HCT116 (cell line): ENCODE results near the gene TCF7L2. TPM values are rescaled to one million over a fixed set of nuclear protein-coding genes. Genes with fewer than 3 reads are reported as not detected.

Experiments
- ATAC-seq: fragments of 200-7000 bp; cut with Tn5 transposase; 2 replicates; pipeline ENCODE4 v1.9.1; 2020; ENCODE audit warnings: mild to moderate bottlenecking, moderate library complexity
- BruUV-seq: library from RNA; stranded (reverse); fragments of 400-500 nt; replicated peaks from 2 replicates; lab custom pipeline; 2021; lab: Mats Ljungman, UMichigan
- CTCF ChIA-PET: fragments of 300-600 bp; sonication (Branson Sonifier 250); formaldehyde crosslinking; loops from one replicate; lab custom pipeline; 2021; ENCODE audit warnings: antibody characterized with exemption; lab: Charles Lee
- POLR2A ChIA-PET: fragments of 300-600, 350-600 bp; sonication (Branson Sonifier 250); formaldehyde crosslinking; loops from one replicate; lab custom pipeline; 2021; ENCODE audit warnings: antibody characterized with exemption; lab: Charles Lee
- RAD21 ChIA-PET, 2 experiments: fragments of 300-600 bp; sonication (Branson Sonifier 250); formaldehyde crosslinking; loops; one replicate each; lab custom pipeline; 2023; ENCODE audit warnings: low total read pairs in 2 of 2; ENCODE audit not compliant: uncharacterized antibody in 2 of 2, unreplicated experiment in 2 of 2, low non-redundant PET in 1 of 2; lab: Charles Lee
- DNase-seq: peaks from one replicate; pipeline ENCODE4 v3.0.0-alpha.2; 2010; ENCODE audit warnings: low read depth, low spot score
- H2AFZ ChIP-seq: fragments of 200-600 bp; shearing (Covaris generic), sonication (generic); 2 replicates; pipeline ENCODE4 v1.6.1; 2017; ENCODE audit warnings: low read depth, mixed run types, mixed read lengths, antibody characterized with exemption, low read length; ENCODE audit not compliant: poor library complexity, severe bottlenecking
- H3K27ac ChIP-seq: 2 replicates; pipeline ENCODE4 v1.5.1; 2012; ENCODE audit warnings: low read depth, low read length
- H3K27me3 ChIP-seq: fragments of 200-600 bp; sonication (generic); 2 replicates; pipeline ENCODE4 v1.6.1; 2016; ENCODE audit warnings: mixed run types, low read length, mixed read lengths; ENCODE audit not compliant: insufficient read depth
- H3K36me3 ChIP-seq, 2 experiments: fragments of 200-500 bp in 1 of 2; fragments of 200-600 bp in 1 of 2; sonication (Bioruptor generic) in 1 of 2; sonication (generic) in 1 of 2; 2 replicates each; pipeline versions ENCODE4 v1.5.1 to v1.6.1; 2014 to 2016; ENCODE audit warnings: low read length in 2 of 2, inconsistent platforms in 1 of 2, mixed read lengths in 1 of 2, mixed run types in 1 of 2; ENCODE audit not compliant: insufficient read depth in 2 of 2, control insufficient read depth in 1 of 2
- H3K4me1 ChIP-seq, 2 experiments: fragments of 200-600 bp in 1 of 2; sonication (generic) in 1 of 2; 2 replicates each; pipeline versions ENCODE4 v1.5.1 to v1.6.1; 2012 to 2017; ENCODE audit warnings: low read length in 2 of 2, inconsistent platforms in 1 of 2, mild to moderate bottlenecking in 1 of 2, mixed read lengths in 1 of 2, mixed run types in 1 of 2, moderate library complexity in 1 of 2; ENCODE audit not compliant: insufficient read depth in 2 of 2, control insufficient read depth in 1 of 2
- H3K4me2 ChIP-seq: fragments of 200-600 bp; sonication (generic); 2 replicates; pipeline ENCODE4 v1.6.1; 2017; ENCODE audit warnings: mixed run types, low read length, mixed read lengths
- H3K4me3 ChIP-seq, 2 experiments: fragments of 200-600 bp in 1 of 2; sonication (generic) in 1 of 2; replicated peaks in 1 of 2; 2 replicates each; pipeline ENCODE4 v1.5.1; 2011 to 2016; ENCODE audit warnings: low read length in 2 of 2, control low read depth in 1 of 2, low read depth in 1 of 2, mild to moderate bottlenecking in 1 of 2, mixed read lengths in 1 of 2, mixed run types in 1 of 2
- H3K79me2 ChIP-seq: fragments of 200-600 bp; sonication (generic); 2 replicates; pipeline ENCODE4 v1.6.1; 2017; ENCODE audit warnings: mild to moderate bottlenecking, mixed run types, low read length, moderate library complexity, mixed read lengths; ENCODE audit not compliant: insufficient read depth
- H3K9ac ChIP-seq: fragments of 200-600 bp; sonication (generic); 2 replicates; pipeline ENCODE4 v1.6.1; 2016; ENCODE audit warnings: low read length, mixed read lengths
- H3K9me2 ChIP-seq: fragments of 200-600 bp; sonication (generic), shearing (Covaris generic); 2 replicates; pipeline ENCODE4 v1.6.1; 2017; ENCODE audit warnings: mixed run types, mild to moderate bottlenecking, moderate library complexity; ENCODE audit not compliant: insufficient read depth
- H3K9me3 ChIP-seq, 2 experiments: fragments of 200-500 bp in 1 of 2; fragments of 200-600 bp in 1 of 2; sonication (Bioruptor generic) in 1 of 2; sonication (generic) in 1 of 2; 2 replicates each; pipeline ENCODE4 v1.6.1; 2014 to 2017; ENCODE audit warnings: low read length in 2 of 2, mixed read lengths in 2 of 2, inconsistent platforms in 1 of 2, low read depth in 1 of 2, mild to moderate bottlenecking in 1 of 2, mixed run types in 1 of 2, moderate library complexity in 1 of 2; ENCODE audit not compliant: control insufficient read depth in 1 of 2, insufficient read depth in 1 of 2
- H4K20me1 ChIP-seq: fragments of 200-600 bp; sonication (generic), shearing (Covaris generic); 2 replicates; pipeline ENCODE4 v1.6.1; 2017; ENCODE audit warnings: mixed run types, mild to moderate bottlenecking, moderate library complexity; ENCODE audit not compliant: insufficient read depth
- CBX3 ChIP-seq: IDR thresholded peaks from 2 replicates; pipeline ENCODE4 v1.6.1; 2012; ENCODE audit warnings: low read depth
- CEBPB ChIP-seq: IDR thresholded peaks from 2 replicates; pipeline ENCODE4 v1.6.1; 2012; ENCODE audit warnings: low read depth
- EGR1 ChIP-seq: IDR thresholded peaks from 2 replicates; pipeline ENCODE4 v1.6.1; 2012; ENCODE audit warnings: low read depth
- ELF1 ChIP-seq: IDR thresholded peaks from 2 replicates; pipeline ENCODE4 v1.6.1; 2012; ENCODE audit warnings: low read depth, borderline replicate concordance
- JUND ChIP-seq: IDR thresholded peaks from 2 replicates; pipeline ENCODE4 v1.6.1; 2012
- MAX ChIP-seq: IDR thresholded peaks from 2 replicates; pipeline ENCODE4 v1.6.1; 2012
- POLR2A ChIP-seq: IDR thresholded peaks from 2 replicates; pipeline ENCODE4 v1.7.0; 2011; ENCODE audit warnings: borderline replicate concordance; ENCODE audit not compliant: insufficient read depth, insufficient read length; ENCODE audit errors: extremely low read depth
- RAD21 ChIP-seq: IDR thresholded peaks from 2 replicates; pipeline ENCODE4 v1.6.1; 2012; ENCODE audit warnings: low read depth, mild to moderate bottlenecking
- REST ChIP-seq: IDR thresholded peaks from 2 replicates; pipeline ENCODE4 v1.6.1; 2012; ENCODE audit warnings: low read depth
- SIN3A ChIP-seq: IDR thresholded peaks from 2 replicates; pipeline ENCODE4 v1.6.1; 2012; ENCODE audit warnings: low read depth
- SP1 ChIP-seq: IDR thresholded peaks from 2 replicates; pipeline ENCODE4 v1.6.1; 2012; ENCODE audit warnings: low read depth
- SRF ChIP-seq: IDR thresholded peaks from 2 replicates; pipeline ENCODE4 v1.6.1; 2012; ENCODE audit warnings: low read depth
- TCF7L2 ChIP-seq: IDR thresholded peaks from 2 replicates; pipeline ENCODE4 v1.7.0; 2011; ENCODE audit warnings: borderline replicate concordance, inconsistent platforms; ENCODE audit not compliant: insufficient read depth, insufficient read length; ENCODE audit errors: extremely low read depth
- ZBTB33 ChIP-seq: IDR thresholded peaks from 2 replicates; pipeline ENCODE4 v1.6.1; 2011; ENCODE audit warnings: mild to moderate bottlenecking, low read length, moderate library complexity; ENCODE audit not compliant: insufficient replicate concordance; ENCODE audit errors: extremely low read depth
- ZFX ChIP-seq: fragments of 450-650 bp; IDR thresholded peaks from 2 replicates; pipeline ENCODE4 v1.6.1; 2017
- ZNF274 ChIP-seq: fragments of 200-500 bp; sonication (Bioruptor generic); IDR thresholded peaks from 2 replicates; pipeline ENCODE4 v1.6.1; 2014; ENCODE audit warnings: mild to moderate bottlenecking, low read depth, low read length, inconsistent platforms
- intact Hi-C: fragments of 100-400 bp; cut with micrococcal nuclease; formaldehyde crosslinking; loops from 2 replicates; pipeline ENCODE4 v1.10.0; 2022
- total RNA-seq: library from RNA; stranded (reverse); gene quantifications from one replicate; pipeline ENCODE4 v1.2.1, GENCODE V29; 2021; ENCODE audit not compliant: unreplicated experiment

Gene TCF7L2
- total RNA-seq, 1 experiment from 2014 or later = 164 TPM

- TF ChIP-seq JUND = no peak
- TF ChIP-seq CBX3 = no peak
- TF ChIP-seq MAX = no peak
- no peak for TF ChIP-seq TCF7L2
- no peak for TF ChIP-seq ZNF274
- TF ChIP-seq, all 23 proteins: peak for 0
- H3K36me3 ChIP-seq = peaks cover 7 to 17% of the 10 kb centered on the region in 2 experiments
- ChIA-PET POLR2A (no interaction called here), CTCF (no interaction called here), RAD21 (no interaction called here)
- no peak overlapping the region for H3K4me3 ChIP-seq
- no peaks in the 10 kb centered on the region for H3K9me3 ChIP-seq
- no peaks in the 10 kb centered on the region for H3K9me2 ChIP-seq
- intact Hi-C loops = no loop called here
- peaks cover 17% of the 10 kb centered on the region for H4K20me1 ChIP-seq
- H2AFZ ChIP-seq = no peak overlapping the region
- DNase-seq (no peak), ATAC-seq (no peak)
- H3K79me2 ChIP-seq = peaks cover 98% of the 10 kb centered on the region
- H3K27ac ChIP-seq = no peak overlapping the region
- no peaks in the 10 kb centered on the region for H3K27me3 ChIP-seq
- no TSS peak for BruUV-seq
- peaks cover 0 to under 1% of the 10 kb centered on the region in 2 experiments; a peak in 1 of 4 replicates for H3K4me1 ChIP-seq
- H3K9ac ChIP-seq = no peak overlapping the region
- H3K4me2 ChIP-seq = no peak overlapping the region
Observed at GRCh38 chr10:113132591-113133121, 182.6 kb downstream of the TCF7L2 start.

- H3K9ac ChIP-seq = no peak overlapping the region
- H3K4me1 ChIP-seq = peaks cover 3% of the 10 kb centered on the region in 2 experiments; a peak in 2 of 4 replicates
- no TSS peak for BruUV-seq
- peaks cover 98% of the 10 kb centered on the region for H3K79me2 ChIP-seq
- H3K4me3 ChIP-seq = no peak overlapping the region
- H3K27me3 ChIP-seq = no peaks in the 10 kb centered on the region
- peaks cover 7 to 10% of the 10 kb centered on the region in 2 experiments for H3K36me3 ChIP-seq
- ATAC-seq = no peak
- peaks cover 15% of the 10 kb centered on the region for H4K20me1 ChIP-seq
- intact Hi-C loops = no loop called here
- no peaks in the 10 kb centered on the region for H3K9me2 ChIP-seq
- CTCF ChIA-PET = no interaction called here
- H3K4me2 ChIP-seq = no peak overlapping the region
- H3K27ac ChIP-seq = no peak overlapping the region
- no peak overlapping the region for H2AFZ ChIP-seq
- no peaks in the 10 kb centered on the region for H3K9me3 ChIP-seq
- DNase-seq = no peak
- RAD21 ChIA-PET = no interaction called here
- POLR2A ChIA-PET = no interaction called here
- no peak for TF ChIP-seq REST
- no peak for TF ChIP-seq POLR2A
- TF ChIP-seq SIN3A = no peak
- TF ChIP-seq ELF1 = no peak
- no peak for TF ChIP-seq CEBPB
- no peak for TF ChIP-seq RAD21
- TF ChIP-seq TCF7L2 = no peak
- no peak for TF ChIP-seq ZBTB33
- no peak for TF ChIP-seq SRF
- TF ChIP-seq ZFX = no peak
- TF ChIP-seq SP1 = no peak
- no peak for TF ChIP-seq EGR1
Observed at GRCh38 chr10:113133497-113134115, 183.6 kb downstream of the TCF7L2 start.
